Measurements from ENCODE around the gene OTUD7B.

The OTUD7B gene

DNA sequence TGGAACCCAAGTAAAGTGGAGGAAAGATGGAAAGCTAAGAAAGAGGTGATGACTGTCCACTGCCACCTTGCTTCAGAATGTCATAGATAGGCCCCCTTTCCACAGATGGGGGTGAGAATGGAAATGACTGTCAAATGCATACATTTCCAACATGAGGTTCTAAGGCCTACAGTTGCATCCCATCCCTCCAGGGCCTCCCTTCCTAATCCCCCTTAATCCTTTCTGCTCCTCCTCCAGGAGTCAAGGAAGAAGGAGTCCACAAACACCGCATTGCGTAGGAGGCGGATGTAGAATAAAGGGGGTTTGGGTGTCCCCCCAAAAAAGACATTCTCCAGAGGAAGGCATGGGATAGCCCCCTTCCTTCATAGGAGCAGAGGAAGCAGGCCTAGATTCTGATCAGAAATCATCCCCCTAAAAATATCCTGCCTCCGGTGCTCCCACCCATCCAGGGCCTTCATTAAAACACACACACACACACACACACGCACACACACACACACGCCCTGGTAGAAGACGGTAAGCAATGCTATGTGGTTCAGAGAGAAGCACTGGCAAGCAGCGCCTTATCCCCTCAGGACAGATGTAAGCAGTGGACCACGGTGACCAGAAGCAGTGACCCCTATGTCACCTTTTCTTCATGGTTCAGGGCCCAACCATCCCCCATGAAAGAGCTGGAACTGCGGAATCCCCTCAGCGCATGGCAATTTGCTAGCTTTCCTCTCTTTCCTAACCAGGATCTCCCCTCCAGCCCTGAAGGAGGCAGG lies 94.9 kb downstream of the OTUD7B start:
- no peak for FAIRE-seq

- FAIRE-seq: no peak
These were observed 96.0 kb downstream of the OTUD7B start for GRCh38 chr1:149914545-149914944.

DNA sequence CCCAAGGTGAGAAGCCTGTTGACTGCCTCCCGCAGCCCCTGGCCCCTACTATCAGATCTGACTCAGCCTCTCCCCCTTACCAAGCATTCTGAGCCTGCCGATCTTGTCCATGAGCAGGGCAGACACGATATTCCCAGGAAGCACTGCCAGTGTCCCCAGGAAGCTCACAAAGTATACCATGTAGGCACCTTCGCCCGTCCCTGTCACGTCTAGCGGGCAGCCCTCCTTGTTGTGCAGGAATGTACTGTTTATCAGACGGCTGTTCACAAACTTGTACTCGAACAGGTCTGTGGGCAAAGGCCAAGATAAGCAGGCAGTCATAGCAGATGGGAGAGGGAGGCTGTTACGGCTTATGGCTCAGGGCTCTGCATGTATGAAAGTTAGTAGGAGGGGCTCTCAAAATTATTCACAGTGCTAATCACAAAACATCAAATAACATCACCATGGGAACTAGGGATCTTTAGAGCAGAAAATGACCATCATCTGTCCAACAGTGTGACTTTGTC lies 103.9 kb downstream of the OTUD7B start:
- no peak for FAIRE-seq

- FAIRE-seq: no peak
These were observed 106.6 kb downstream of the OTUD7B start for GRCh38 chr1:149903836-149904491.

DNA sequence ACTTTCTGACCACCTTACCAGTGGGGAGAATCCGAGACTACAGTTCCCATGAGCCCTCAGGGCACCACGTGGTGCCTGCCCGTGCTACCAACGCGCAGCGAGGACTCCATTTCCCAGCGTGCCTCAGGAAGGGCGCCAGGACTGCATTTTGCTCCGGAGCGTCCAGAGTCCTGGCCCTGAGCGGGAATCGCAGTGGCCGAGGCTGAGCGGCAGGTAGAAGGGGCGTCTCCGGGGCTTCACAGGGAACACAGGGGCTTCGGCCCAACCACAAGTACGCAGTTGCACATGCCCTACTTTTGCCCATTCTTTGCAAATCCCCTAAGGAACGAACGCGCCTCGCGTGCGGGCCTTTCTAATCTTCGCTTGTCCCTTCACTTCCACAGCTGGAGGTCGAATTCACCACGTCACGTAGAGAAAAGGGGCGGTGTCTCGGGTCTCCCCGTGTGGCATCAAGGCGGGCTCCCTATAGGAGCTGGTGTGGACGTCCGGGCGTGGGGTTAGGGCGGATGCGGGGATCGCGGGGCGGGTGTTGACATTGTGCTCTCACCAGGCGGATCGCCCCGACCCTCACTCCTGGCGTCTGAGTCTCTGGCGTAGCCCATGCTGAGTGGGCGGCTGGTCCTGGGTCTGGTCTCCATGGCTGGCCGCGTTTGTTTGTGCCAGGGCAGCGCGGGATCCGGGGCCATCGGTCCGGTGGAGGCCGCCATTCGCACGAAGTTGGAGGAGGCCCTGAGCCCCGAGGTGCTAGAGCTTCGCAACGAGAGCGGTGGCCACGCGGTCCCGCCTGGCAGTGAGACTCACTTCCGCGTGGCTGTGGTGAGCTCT lies 110.9 kb downstream of the OTUD7B start, which contains the start of gene BOLA1:
BOLA1 (plus strand) TSS at position 109 of the 825 bp plus-strand sequence; CDS start at position 601, 492 bp downstream.
- no peak for FAIRE-seq

DNA sequence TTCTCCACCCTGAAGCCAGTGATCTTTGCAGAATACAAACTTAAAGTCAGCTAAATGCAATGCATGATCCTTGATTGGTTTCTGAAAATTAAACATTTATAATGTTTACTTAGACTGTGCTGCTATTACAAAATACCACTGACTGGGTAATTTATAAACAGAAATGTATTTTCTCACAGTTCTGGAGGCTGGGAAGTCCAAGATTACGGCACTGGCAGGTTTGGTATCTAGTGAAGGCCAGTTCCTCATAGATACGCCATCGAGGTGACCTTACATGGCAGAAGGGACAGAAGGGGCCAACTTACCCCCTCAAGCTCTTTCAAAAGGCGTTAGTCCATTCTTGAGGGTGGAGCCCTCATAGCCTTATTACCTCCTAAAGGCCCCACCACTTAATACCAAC lies 114.0 kb downstream of the OTUD7B start:
- FAIRE-seq: no peak

- no peak for FAIRE-seq
These were observed 121.6 kb downstream of the OTUD7B start for GRCh38 chr1:149888999-149889289.

GRCh38 chr1:149888247-149888998 lies 122.1 kb downstream of the OTUD7B start:
- FAIRE-seq: no peak

All from colon (tissue), 2 donors.